Liver (tissue), 3 donors: ENCODE results near the gene JMY.

Experiments
- EGR1 ChIP-seq, 2 donors: IDR thresholded peaks; 2 replicates each; pipeline ENCODE4 v1.6.1; 2016 to 2018; ENCODE audit warnings: antibody characterized with exemption in 2 of 2, low read depth in 2 of 2
- FOXA1 ChIP-seq: IDR thresholded peaks from 2 replicates; pipeline ENCODE4 v1.6.1; 2016; ENCODE audit warnings: antibody characterized with exemption
- FOXA2 ChIP-seq: IDR thresholded peaks from 2 replicates; pipeline ENCODE4 v1.6.1; 2016; ENCODE audit warnings: antibody characterized with exemption
- GABPA ChIP-seq, 2 donors: IDR thresholded peaks in 1 of 2; conservative IDR thresholded peaks in 1 of 2; 2 replicates each; pipeline ENCODE4 v1.6.1; 2016; ENCODE audit warnings: antibody characterized with exemption in 2 of 2, mild to moderate bottlenecking in 1 of 2, moderate library complexity in 1 of 2
- HNF4A ChIP-seq, 2 donors: conservative IDR thresholded peaks; 2 replicates each; pipeline ENCODE4 v1.6.1; 2016; ENCODE audit warnings: antibody characterized with exemption in 2 of 2, mild to moderate bottlenecking in 2 of 2
- JUND ChIP-seq, 2 donors: IDR thresholded peaks; 2 replicates each; pipeline ENCODE4 v1.6.1; 2016; ENCODE audit warnings: antibody characterized with exemption in 2 of 2
- RAD21 ChIP-seq, 2 donors: IDR thresholded peaks; 2 replicates each; pipeline ENCODE4 v1.6.1; 2016; ENCODE audit warnings: antibody characterized with exemption in 2 of 2, mild to moderate bottlenecking in 2 of 2
- RXRA ChIP-seq, 2 donors: IDR thresholded peaks; 2 replicates each; pipeline ENCODE4 v1.6.1; 2017 to 2018; ENCODE audit warnings: antibody characterized with exemption in 2 of 2, mild to moderate bottlenecking in 1 of 2
- SP1 ChIP-seq: IDR thresholded peaks from 2 replicates; pipeline ENCODE4 v1.6.1; 2018; ENCODE audit warnings: antibody characterized with exemption, mild to moderate bottlenecking
- YY1 ChIP-seq: IDR thresholded peaks from 2 replicates; pipeline ENCODE4 v1.6.1; 2016; ENCODE audit warnings: antibody characterized with exemption, mild to moderate bottlenecking
- TF ChIP-seq, protein P1 (sequence below): fragments of 150-350 bp; IDR thresholded peaks from 2 replicates; pipeline ENCODE4 v1.5.1; 2017; ENCODE audit warnings: improper control_type of control experiment, low read depth, low read length; ENCODE audit not compliant: missing input control
- TF ChIP-seq, protein P2 (sequence below): IDR thresholded peaks from 2 replicates; pipeline ENCODE4 v1.6.1; 2016; ENCODE audit warnings: antibody characterized with exemption
- TF ChIP-seq, protein P3 (sequence below): IDR thresholded peaks from 2 replicates; pipeline ENCODE4 v1.6.1; 2016; ENCODE audit warnings: antibody characterized with exemption
- TF ChIP-seq, protein P4 (sequence below): IDR thresholded peaks from 2 replicates; pipeline ENCODE4 v1.6.1; 2016; ENCODE audit warnings: antibody characterized with exemption, mild to moderate bottlenecking
- donor health status: healthy.
- donor health status: healthy.

DNA sequence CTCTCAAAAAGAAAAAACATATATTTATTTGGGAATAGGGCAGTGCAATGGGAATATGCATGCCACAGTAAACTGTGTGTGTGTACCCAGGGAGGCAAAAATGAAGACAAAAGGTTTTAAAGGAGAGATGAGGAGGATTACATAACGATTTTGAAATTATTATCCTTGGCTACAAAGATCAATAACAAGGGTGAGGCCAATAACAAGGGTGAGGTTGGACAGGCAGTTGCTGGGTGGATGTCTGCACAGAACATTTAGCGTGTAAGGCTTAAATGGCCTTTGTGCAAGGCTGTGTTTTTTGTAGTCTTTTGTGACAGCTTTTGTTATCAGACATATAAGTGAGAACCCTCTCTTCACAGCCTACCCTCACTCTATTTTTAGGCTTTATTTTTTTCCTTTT lies 114.0 kb downstream of the JMY start:
- TF ChIP-seq SP1 (no peak), GABPA (IDR thresholded peaks at IDR 0.05 in 1 of 2, conservative IDR thresholded peaks at IDR 0.05 in 1 of 2) (no peak), FOXA1 (no peak), FOXA2 (no peak), JUND (IDR thresholded peaks at IDR 0.05) (no peak), RAD21 (IDR thresholded peaks at IDR 0.05) (no peak), YY1 (no peak), EGR1 (IDR thresholded peaks at IDR 0.05; ENCODE audit: low read depth in 2 of 2) (no peak), RXRA (IDR thresholded peaks at IDR 0.05) (no peak), HNF4A (conservative IDR thresholded peaks at IDR 0.05) (no peak)
- TF ChIP-seq, protein P1, sequence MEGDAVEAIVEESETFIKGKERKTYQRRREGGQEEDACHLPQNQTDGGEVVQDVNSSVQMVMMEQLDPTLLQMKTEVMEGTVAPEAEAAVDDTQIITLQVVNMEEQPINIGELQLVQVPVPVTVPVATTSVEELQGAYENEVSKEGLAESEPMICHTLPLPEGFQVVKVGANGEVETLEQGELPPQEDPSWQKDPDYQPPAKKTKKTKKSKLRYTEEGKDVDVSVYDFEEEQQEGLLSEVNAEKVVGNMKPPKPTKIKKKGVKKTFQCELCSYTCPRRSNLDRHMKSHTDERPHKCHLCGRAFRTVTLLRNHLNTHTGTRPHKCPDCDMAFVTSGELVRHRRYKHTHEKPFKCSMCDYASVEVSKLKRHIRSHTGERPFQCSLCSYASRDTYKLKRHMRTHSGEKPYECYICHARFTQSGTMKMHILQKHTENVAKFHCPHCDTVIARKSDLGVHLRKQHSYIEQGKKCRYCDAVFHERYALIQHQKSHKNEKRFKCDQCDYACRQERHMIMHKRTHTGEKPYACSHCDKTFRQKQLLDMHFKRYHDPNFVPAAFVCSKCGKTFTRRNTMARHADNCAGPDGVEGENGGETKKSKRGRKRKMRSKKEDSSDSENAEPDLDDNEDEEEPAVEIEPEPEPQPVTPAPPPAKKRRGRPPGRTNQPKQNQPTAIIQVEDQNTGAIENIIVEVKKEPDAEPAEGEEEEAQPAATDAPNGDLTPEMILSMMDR: no peak
- TF ChIP-seq, protein P2, sequence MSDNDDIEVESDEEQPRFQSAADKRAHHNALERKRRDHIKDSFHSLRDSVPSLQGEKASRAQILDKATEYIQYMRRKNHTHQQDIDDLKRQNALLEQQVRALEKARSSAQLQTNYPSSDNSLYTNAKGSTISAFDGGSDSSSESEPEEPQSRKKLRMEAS: no peak
- TF ChIP-seq, protein P3, sequence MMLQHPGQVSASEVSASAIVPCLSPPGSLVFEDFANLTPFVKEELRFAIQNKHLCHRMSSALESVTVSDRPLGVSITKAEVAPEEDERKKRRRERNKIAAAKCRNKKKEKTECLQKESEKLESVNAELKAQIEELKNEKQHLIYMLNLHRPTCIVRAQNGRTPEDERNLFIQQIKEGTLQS: no peak
- TF ChIP-seq, protein P4, sequence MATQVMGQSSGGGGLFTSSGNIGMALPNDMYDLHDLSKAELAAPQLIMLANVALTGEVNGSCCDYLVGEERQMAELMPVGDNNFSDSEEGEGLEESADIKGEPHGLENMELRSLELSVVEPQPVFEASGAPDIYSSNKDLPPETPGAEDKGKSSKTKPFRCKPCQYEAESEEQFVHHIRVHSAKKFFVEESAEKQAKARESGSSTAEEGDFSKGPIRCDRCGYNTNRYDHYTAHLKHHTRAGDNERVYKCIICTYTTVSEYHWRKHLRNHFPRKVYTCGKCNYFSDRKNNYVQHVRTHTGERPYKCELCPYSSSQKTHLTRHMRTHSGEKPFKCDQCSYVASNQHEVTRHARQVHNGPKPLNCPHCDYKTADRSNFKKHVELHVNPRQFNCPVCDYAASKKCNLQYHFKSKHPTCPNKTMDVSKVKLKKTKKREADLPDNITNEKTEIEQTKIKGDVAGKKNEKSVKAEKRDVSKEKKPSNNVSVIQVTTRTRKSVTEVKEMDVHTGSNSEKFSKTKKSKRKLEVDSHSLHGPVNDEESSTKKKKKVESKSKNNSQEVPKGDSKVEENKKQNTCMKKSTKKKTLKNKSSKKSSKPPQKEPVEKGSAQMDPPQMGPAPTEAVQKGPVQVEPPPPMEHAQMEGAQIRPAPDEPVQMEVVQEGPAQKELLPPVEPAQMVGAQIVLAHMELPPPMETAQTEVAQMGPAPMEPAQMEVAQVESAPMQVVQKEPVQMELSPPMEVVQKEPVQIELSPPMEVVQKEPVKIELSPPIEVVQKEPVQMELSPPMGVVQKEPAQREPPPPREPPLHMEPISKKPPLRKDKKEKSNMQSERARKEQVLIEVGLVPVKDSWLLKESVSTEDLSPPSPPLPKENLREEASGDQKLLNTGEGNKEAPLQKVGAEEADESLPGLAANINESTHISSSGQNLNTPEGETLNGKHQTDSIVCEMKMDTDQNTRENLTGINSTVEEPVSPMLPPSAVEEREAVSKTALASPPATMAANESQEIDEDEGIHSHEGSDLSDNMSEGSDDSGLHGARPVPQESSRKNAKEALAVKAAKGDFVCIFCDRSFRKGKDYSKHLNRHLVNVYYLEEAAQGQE: no peak
